SK-N-SH (cell line): ENCODE results near the gene CENPT. TPM values are rescaled to one million over a fixed set of nuclear protein-coding genes. Genes with fewer than 3 reads are reported as not detected.

Experiments used
- CTCF ChIA-PET: fragments of 300-600, 350-600 bp; formaldehyde crosslinking; extraction: SDS; loops from one replicate; lab custom pipeline; 2021; lab: Yijun Ruan, JAX
- POLR2A ChIA-PET: fragments of 350-600 bp; sonication (Branson Sonifier 250); formaldehyde crosslinking; extraction: SDS; loops from one replicate; lab custom pipeline; 2020; ENCODE audit warnings: antibody characterized with exemption, inconsistent platforms; lab: Yijun Ruan, JAX
- DNase-seq: peaks from one replicate; pipeline ENCODE4 v3.0.0; 2012
- H2AFZ ChIP-seq: fragments of 200-600 bp; sonication (generic); 2 replicates; pipeline ENCODE4 v1.8.1; 2016; ENCODE audit warnings: antibody characterized with exemption, mild to moderate bottlenecking, low read depth
- H3F3A ChIP-seq: fragments of 200-600 bp; sonication (generic); replicated peaks from 2 replicates; pipeline ENCODE3; 2016; ENCODE audit warnings: antibody characterized with exemption, mild to moderate bottlenecking; ENCODE audit not compliant: insufficient read depth
- H3K27ac ChIP-seq, 2 experiments: fragments of 200-500 bp in 1 of 2; fragments of 200-600 bp in 1 of 2; sonication (Bioruptor generic) in 1 of 2; sonication (generic), shearing (Covaris generic) in 1 of 2; 2 replicates each; pipeline versions ENCODE4 v1.5.1 to v1.6.1; 2014 to 2016; ENCODE audit warnings: low read depth in 2 of 2, inconsistent platforms in 1 of 2, low read length in 1 of 2, mild to moderate bottlenecking in 1 of 2, mixed read lengths in 1 of 2
- H3K27me3 ChIP-seq: fragments of 200-600 bp; sonication (generic), shearing (Covaris generic); 2 replicates; pipeline ENCODE4 v1.6.1; 2016; ENCODE audit warnings: mixed run types; ENCODE audit not compliant: insufficient read depth
- H3K36me3 ChIP-seq, 2 experiments: fragments of 200-500 bp in 1 of 2; fragments of 200-600 bp in 1 of 2; sonication (Bioruptor generic) in 1 of 2; sonication (generic) in 1 of 2; replicated peaks in 1 of 2; 2 replicates each; pipeline versions ENCODE3 to v1.5.1; 2014 to 2016; ENCODE audit warnings: low read length in 1 of 2, mild to moderate bottlenecking in 1 of 2; ENCODE audit not compliant: insufficient read depth in 2 of 2, control insufficient read depth in 1 of 2
- H3K4me1 ChIP-seq, 2 experiments: fragments of 200-500 bp in 1 of 2; fragments of 200-600 bp in 1 of 2; sonication (Bioruptor generic) in 1 of 2; sonication (generic), shearing (Covaris generic) in 1 of 2; 2 replicates each; pipeline versions ENCODE4 v1.5.1 to v1.6.1; 2014 to 2016; ENCODE audit warnings: low read depth in 1 of 2, low read length in 1 of 2, mixed run types in 1 of 2; ENCODE audit not compliant: insufficient read depth in 2 of 2, control insufficient read depth in 1 of 2
- H3K4me2 ChIP-seq: fragments of 200-600 bp; sonication (generic), shearing (Covaris generic); 2 replicates; pipeline ENCODE4 v1.6.1; 2017; ENCODE audit warnings: mixed run types
- H3K4me3 ChIP-seq, 2 experiments: fragments of 200-500 bp in 1 of 2; fragments of 200-600 bp in 1 of 2; sonication (Bioruptor generic) in 1 of 2; sonication (generic), shearing (Covaris generic) in 1 of 2; 2 replicates each; pipeline versions ENCODE4 v1.5.1 to v1.8.1; 2014 to 2016; ENCODE audit warnings: low read depth in 2 of 2, inconsistent platforms in 1 of 2, low read length in 1 of 2, mild to moderate bottlenecking in 1 of 2, mixed read lengths in 1 of 2, moderate library complexity in 1 of 2
- H3K79me2 ChIP-seq: fragments of 200-600 bp; sonication (generic); 2 replicates; pipeline ENCODE4 v1.8.1; 2017; ENCODE audit warnings: mild to moderate bottlenecking; ENCODE audit not compliant: insufficient read depth
- H3K9ac ChIP-seq: fragments of 200-600 bp; sonication (generic); 2 replicates; pipeline ENCODE4 v1.6.1; 2017; ENCODE audit warnings: mixed run types
- H3K9me2 ChIP-seq: fragments of 200-600 bp; sonication (generic); 2 replicates; pipeline ENCODE4 v1.6.1; 2017; ENCODE audit warnings: mixed run types
- H3K9me3 ChIP-seq: fragments of 200-600 bp; sonication (generic); 2 replicates; pipeline ENCODE4 v1.6.1; 2017; ENCODE audit warnings: mixed run types, mild to moderate bottlenecking, moderate library complexity
- H4K20me1 ChIP-seq: fragments of 200-600 bp; sonication (generic); 2 replicates; pipeline ENCODE4 v1.6.1; 2017; ENCODE audit warnings: mild to moderate bottlenecking, mixed run types; ENCODE audit not compliant: insufficient read depth
- CHD2 ChIP-seq: fragments of 150-350 bp; IDR thresholded peaks from 2 replicates; pipeline ENCODE4 v1.6.1; 2018; ENCODE audit warnings: low read length; ENCODE audit not compliant: partially characterized antibody
- ELF1 ChIP-seq: IDR thresholded peaks from 2 replicates; pipeline ENCODE4 v1.4.0; 2012
- FOSL2 ChIP-seq: IDR thresholded peaks from 2 replicates; pipeline ENCODE4 v1.4.0; 2012; ENCODE audit warnings: low read depth, mild to moderate bottlenecking, moderate library complexity, borderline replicate concordance
- FOXM1 ChIP-seq: IDR thresholded peaks from 2 replicates; pipeline ENCODE4 v1.4.0; 2012; ENCODE audit warnings: low read depth, mild to moderate bottlenecking
- GATA2 ChIP-seq: sonication (generic); formaldehyde crosslinking; IDR thresholded peaks from 2 replicates; pipeline ENCODE4 v1.5.0; 2020; ENCODE audit warnings: mild to moderate bottlenecking, missing genetic modification reagents
- MEF2A ChIP-seq: IDR thresholded peaks from 2 replicates; pipeline ENCODE4 v1.4.0; 2012; ENCODE audit warnings: low read depth, borderline replicate concordance
- NFIC ChIP-seq: IDR thresholded peaks from 2 replicates; pipeline ENCODE4 v1.4.0; 2012; ENCODE audit warnings: borderline replicate concordance
- RCOR1 ChIP-seq: fragments of 150-350 bp; IDR thresholded peaks from 2 replicates; pipeline ENCODE4 v1.6.1; 2017; ENCODE audit warnings: antibody characterized with exemption, low read length
- RFX5 ChIP-seq: IDR thresholded peaks from 2 replicates; pipeline ENCODE4 v1.6.1; 2012; ENCODE audit warnings: mild to moderate bottlenecking, improper control_type of control experiment, low read length
- TCF12 ChIP-seq: IDR thresholded peaks from 2 replicates; pipeline ENCODE4 v1.4.0; 2012
- YY1 ChIP-seq: IDR thresholded peaks from 2 replicates; pipeline ENCODE4 v1.4.0; 2012; ENCODE audit warnings: low read depth, mild to moderate bottlenecking
- WGBS: methylation state at CpG from one replicate; pipeline ENCODE4 v1.1.6; 2017; ENCODE audit warnings: low lambda C conversion rate; 5-methylcytosine and 5-hydroxymethylcytosine counted together
- polyA plus RNA-seq, 3 experiments: library from polyadenylated mRNA; depleted of rRNA; stranded (reverse); fragments of >200 nt; gene quantifications; 2 replicates each; pipeline ENCODE4 v1.2.3, GENCODE V29; 2012
- TF ChIP-seq, protein P1 (sequence below): IDR thresholded peaks from 2 replicates; pipeline ENCODE4 v1.4.0; 2012; ENCODE audit warnings: low read depth
- TF ChIP-seq, protein P2 (sequence below): IDR thresholded peaks from 2 replicates; pipeline ENCODE4 v1.4.0; 2012; ENCODE audit warnings: low read depth, borderline replicate concordance
- TF ChIP-seq, protein P3 (sequence below): IDR thresholded peaks from 2 replicates; pipeline ENCODE4 v1.6.1; 2012; ENCODE audit warnings: mild to moderate bottlenecking, low read depth, low read length, moderate library complexity
- TF ChIP-seq, protein P4 (sequence below): fragments of 150-350 bp; IDR thresholded peaks from 2 replicates; pipeline ENCODE4 v1.6.1; 2017; ENCODE audit warnings: antibody characterized with exemption, low read length, low read depth, borderline replicate concordance
- TF ChIP-seq, protein P5 (sequence below): IDR thresholded peaks from 2 replicates; pipeline ENCODE4; 2012

CENPT gene
- polyA plus RNA-seq, 1 of the 3 experiments (the other 2 are of a cell fraction), result 48.6 TPM

DNA sequence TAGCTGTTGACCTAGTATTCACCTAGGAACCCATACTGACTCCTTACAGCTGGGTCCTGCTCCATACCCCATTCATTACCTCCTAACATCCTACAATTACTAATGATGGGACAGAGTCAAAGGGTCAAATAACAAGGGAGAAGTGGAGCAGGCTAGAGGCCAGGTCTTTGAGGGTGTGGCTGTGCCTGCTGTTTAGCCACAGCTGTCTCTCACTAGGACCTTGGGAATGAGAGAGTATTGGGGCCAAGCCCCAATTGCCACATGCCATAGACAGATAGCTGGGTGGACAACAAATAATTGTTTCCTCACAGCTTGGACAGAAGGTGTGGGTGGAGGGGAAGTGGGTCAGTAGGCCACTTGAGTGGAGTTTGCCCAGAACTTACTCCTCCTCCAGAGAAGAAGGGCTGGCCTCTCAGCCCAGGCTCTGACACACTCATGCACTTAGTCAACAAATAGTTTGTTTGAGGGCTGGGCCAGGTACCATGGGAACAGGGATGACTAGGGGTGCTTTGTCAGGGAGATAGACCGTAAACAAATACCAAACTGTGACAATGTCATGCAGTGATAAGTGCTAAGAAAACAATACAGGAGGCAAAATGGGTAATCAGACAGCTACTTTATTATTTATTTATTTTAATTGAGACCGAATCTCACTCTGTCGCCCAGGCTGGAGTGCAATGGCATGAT is 10.2 kb upstream of the CENPT start (continued):
- TF ChIP-seq FOXM1 (no peak), TCF12 (no peak), RFX5 (no peak), CHD2 (no peak), FOSL2 (no peak)
- TF ChIP-seq, protein P1, sequence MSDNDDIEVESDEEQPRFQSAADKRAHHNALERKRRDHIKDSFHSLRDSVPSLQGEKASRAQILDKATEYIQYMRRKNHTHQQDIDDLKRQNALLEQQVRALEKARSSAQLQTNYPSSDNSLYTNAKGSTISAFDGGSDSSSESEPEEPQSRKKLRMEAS, result no peak
- TF ChIP-seq, protein P2, sequence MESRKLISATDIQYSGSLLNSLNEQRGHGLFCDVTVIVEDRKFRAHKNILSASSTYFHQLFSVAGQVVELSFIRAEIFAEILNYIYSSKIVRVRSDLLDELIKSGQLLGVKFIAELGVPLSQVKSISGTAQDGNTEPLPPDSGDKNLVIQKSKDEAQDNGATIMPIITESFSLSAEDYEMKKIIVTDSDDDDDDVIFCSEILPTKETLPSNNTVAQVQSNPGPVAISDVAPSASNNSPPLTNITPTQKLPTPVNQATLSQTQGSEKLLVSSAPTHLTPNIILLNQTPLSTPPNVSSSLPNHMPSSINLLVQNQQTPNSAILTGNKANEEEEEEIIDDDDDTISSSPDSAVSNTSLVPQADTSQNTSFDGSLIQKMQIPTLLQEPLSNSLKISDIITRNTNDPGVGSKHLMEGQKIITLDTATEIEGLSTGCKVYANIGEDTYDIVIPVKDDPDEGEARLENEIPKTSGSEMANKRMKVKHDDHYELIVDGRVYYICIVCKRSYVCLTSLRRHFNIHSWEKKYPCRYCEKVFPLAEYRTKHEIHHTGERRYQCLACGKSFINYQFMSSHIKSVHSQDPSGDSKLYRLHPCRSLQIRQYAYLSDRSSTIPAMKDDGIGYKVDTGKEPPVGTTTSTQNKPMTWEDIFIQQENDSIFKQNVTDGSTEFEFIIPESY, result no peak

DNA sequence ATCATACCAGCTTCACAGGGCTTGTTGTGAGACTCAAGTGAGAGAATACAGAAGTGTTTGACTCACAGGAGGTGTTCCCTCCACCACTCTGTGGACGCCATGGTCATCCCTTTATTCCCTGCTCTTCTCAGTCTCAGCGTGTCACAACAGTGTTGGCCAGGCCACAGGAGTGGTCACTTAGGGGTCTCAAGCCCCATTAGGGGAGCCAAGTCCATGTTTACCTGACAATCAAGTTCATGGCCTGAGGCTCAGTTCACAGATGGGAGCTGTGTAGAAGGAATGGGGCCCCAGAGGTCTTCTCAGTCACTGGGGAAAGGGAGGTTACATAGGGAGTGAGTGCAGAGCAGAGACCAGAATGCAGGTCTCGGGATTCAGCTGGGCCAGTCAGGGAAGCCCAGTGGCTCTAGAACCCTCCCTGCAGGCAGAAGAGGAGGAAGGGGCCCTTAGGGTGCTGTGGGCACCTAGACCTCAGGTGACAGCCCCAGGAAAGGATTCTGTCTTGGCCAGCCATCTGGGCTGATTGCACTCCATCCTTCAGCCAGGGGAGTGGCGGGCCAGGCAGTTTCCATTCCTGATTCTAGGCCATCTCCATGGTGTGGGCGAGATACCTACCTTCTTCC is 9.5 kb upstream of the CENPT start:
- H3K27me3 ChIP-seq, result no peaks in the 10 kb centered on the region
- peaks cover 2 to 8% of the 10 kb centered on the region in 2 experiments; a peak in 2 of 4 replicates for H3K4me1 ChIP-seq
- H3F3A ChIP-seq, result peaks cover 12% of the 10 kb centered on the region
- peak overlapping the region; percentile 39; the same call in 1 of the 2 replicates for H3K9ac ChIP-seq
- ChIA-PET POLR2A (no interaction called here), CTCF (interaction anchor here (1.2 kb wide), 1 partner anchor 41 kb away, joined by 6 read pairs; no protein-coding TSS in a partner anchor)
- DNase-seq, result no peak
- WGBS, result 96% methylated on average over 5 of the region's 5 CpGs
- H3K36me3 ChIP-seq, result peaks cover 12 to 18% of the 10 kb centered on the region in 2 experiments
- no peak for TF ChIP-seq CHD2
- no peak for TF ChIP-seq RFX5
- TF ChIP-seq, protein P3, sequence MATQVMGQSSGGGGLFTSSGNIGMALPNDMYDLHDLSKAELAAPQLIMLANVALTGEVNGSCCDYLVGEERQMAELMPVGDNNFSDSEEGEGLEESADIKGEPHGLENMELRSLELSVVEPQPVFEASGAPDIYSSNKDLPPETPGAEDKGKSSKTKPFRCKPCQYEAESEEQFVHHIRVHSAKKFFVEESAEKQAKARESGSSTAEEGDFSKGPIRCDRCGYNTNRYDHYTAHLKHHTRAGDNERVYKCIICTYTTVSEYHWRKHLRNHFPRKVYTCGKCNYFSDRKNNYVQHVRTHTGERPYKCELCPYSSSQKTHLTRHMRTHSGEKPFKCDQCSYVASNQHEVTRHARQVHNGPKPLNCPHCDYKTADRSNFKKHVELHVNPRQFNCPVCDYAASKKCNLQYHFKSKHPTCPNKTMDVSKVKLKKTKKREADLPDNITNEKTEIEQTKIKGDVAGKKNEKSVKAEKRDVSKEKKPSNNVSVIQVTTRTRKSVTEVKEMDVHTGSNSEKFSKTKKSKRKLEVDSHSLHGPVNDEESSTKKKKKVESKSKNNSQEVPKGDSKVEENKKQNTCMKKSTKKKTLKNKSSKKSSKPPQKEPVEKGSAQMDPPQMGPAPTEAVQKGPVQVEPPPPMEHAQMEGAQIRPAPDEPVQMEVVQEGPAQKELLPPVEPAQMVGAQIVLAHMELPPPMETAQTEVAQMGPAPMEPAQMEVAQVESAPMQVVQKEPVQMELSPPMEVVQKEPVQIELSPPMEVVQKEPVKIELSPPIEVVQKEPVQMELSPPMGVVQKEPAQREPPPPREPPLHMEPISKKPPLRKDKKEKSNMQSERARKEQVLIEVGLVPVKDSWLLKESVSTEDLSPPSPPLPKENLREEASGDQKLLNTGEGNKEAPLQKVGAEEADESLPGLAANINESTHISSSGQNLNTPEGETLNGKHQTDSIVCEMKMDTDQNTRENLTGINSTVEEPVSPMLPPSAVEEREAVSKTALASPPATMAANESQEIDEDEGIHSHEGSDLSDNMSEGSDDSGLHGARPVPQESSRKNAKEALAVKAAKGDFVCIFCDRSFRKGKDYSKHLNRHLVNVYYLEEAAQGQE, result no peak
- TF ChIP-seq, protein P4, sequence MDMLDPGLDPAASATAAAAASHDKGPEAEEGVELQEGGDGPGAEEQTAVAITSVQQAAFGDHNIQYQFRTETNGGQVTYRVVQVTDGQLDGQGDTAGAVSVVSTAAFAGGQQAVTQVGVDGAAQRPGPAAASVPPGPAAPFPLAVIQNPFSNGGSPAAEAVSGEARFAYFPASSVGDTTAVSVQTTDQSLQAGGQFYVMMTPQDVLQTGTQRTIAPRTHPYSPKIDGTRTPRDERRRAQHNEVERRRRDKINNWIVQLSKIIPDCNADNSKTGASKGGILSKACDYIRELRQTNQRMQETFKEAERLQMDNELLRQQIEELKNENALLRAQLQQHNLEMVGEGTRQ, result no peak
- TF ChIP-seq GATA2, result no peak
- TF ChIP-seq, protein P5, sequence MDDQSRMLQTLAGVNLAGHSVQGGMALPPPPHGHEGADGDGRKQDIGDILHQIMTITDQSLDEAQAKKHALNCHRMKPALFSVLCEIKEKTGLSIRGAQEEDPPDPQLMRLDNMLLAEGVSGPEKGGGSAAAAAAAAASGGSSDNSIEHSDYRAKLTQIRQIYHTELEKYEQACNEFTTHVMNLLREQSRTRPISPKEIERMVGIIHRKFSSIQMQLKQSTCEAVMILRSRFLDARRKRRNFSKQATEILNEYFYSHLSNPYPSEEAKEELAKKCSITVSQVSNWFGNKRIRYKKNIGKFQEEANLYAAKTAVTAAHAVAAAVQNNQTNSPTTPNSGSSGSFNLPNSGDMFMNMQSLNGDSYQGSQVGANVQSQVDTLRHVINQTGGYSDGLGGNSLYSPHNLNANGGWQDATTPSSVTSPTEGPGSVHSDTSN, result no peak
- no peak for TF ChIP-seq RCOR1
- TF ChIP-seq NFIC, result no peak
- TF ChIP-seq MEF2A, result no peak
- TF ChIP-seq ELF1, result no peak
- no peak for TF ChIP-seq YY1
- no peak overlapping the region for H3K4me3 ChIP-seq
- H2AFZ ChIP-seq, result no peak overlapping the region
- no peaks in the 10 kb centered on the region for H3K9me2 ChIP-seq
- peak overlapping the region; percentile 46; the same call in 1 of the 2 replicates for H3K4me2 ChIP-seq
- peaks cover 100% of the 10 kb centered on the region for H3K79me2 ChIP-seq
- peak overlapping the region in 1 of 2 experiments; percentile 90; a peak in 2 of 4 replicates for H3K27ac ChIP-seq
- peaks cover 99% of the 10 kb centered on the region for H4K20me1 ChIP-seq
- H3K9me3 ChIP-seq, result no peaks in the 10 kb centered on the region
